GM13977 (cell line): ENCODE data around the gene TLK1.

ENCODE experiments used
- DNase-seq: peaks from one replicate; pipeline ENCODE4 v3.0.0; 2012; ENCODE audit warnings: low spot score
- CTCF ChIP-seq: IDR thresholded peaks from 2 replicates; pipeline ENCODE4 v1.5.1; 2012; ENCODE audit warnings: mild to moderate bottlenecking, control low read depth; ENCODE audit not compliant: insufficient read depth; ENCODE audit errors: extremely low read depth, missing control alignments
- in situ Hi-C: fragments of 300-500 bp; cut with MboI; formaldehyde crosslinking; loops from one replicate; pipeline ENCODE4 v1.12.0; 2022; ENCODE audit warnings: low sequenced_read_pairs, low pct_unique_long_range_greater_than_20kb, mixed read lengths, inconsistent platforms; ENCODE audit not compliant: unreplicated experiment

TLK1 gene

GRCh38 chr2:170944545-170944944 lies 216.1 kb downstream of the TLK1 start:
- TF ChIP-seq CTCF, result no peak
- in situ Hi-C loops, result no loop called here

GRCh38 chr2:170943596-170943995 lies 217.1 kb downstream of the TLK1 start:
- no peak for DNase-seq
- no peak for TF ChIP-seq CTCF
- in situ Hi-C loops, result no loop called here

More at GRCh38 chr2:170944545-170944944, 216.1 kb downstream of the TLK1 start:
- no peak for DNase-seq

- in situ Hi-C loops, result no loop called here
- TF ChIP-seq CTCF, result no peak
Measured at GRCh38 chr2:170943041-170943440, 217.7 kb downstream of the TLK1 start.

GRCh38 chr2:170942615-170943014 lies 218.1 kb downstream of the TLK1 start:
- DNase-seq, result no peak
- in situ Hi-C loops, result no loop called here
- TF ChIP-seq CTCF, result no peak

More at GRCh38 chr2:170943041-170943440, 217.7 kb downstream of the TLK1 start:
- DNase-seq, result no peak
